GM21529 (cell line): ENCODE data around the gene BRCA2.
A peak's percentile ranks its signal among the peaks of the same experiment; 100 is the strongest.

Source experiments
- ATAC-seq: cut with Tn5 transposase; IDR thresholded peaks from one replicate; pipeline ENCODE4 v1.9.1; 2021; ENCODE audit not compliant: unreplicated experiment

The BRCA2 gene, protein sequence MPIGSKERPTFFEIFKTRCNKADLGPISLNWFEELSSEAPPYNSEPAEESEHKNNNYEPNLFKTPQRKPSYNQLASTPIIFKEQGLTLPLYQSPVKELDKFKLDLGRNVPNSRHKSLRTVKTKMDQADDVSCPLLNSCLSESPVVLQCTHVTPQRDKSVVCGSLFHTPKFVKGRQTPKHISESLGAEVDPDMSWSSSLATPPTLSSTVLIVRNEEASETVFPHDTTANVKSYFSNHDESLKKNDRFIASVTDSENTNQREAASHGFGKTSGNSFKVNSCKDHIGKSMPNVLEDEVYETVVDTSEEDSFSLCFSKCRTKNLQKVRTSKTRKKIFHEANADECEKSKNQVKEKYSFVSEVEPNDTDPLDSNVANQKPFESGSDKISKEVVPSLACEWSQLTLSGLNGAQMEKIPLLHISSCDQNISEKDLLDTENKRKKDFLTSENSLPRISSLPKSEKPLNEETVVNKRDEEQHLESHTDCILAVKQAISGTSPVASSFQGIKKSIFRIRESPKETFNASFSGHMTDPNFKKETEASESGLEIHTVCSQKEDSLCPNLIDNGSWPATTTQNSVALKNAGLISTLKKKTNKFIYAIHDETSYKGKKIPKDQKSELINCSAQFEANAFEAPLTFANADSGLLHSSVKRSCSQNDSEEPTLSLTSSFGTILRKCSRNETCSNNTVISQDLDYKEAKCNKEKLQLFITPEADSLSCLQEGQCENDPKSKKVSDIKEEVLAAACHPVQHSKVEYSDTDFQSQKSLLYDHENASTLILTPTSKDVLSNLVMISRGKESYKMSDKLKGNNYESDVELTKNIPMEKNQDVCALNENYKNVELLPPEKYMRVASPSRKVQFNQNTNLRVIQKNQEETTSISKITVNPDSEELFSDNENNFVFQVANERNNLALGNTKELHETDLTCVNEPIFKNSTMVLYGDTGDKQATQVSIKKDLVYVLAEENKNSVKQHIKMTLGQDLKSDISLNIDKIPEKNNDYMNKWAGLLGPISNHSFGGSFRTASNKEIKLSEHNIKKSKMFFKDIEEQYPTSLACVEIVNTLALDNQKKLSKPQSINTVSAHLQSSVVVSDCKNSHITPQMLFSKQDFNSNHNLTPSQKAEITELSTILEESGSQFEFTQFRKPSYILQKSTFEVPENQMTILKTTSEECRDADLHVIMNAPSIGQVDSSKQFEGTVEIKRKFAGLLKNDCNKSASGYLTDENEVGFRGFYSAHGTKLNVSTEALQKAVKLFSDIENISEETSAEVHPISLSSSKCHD (N-terminal part only)

GRCh38 chr13:32315238-32316027 lies at the start of gene BRCA2, which contains the start of gene ZAR1L:
TSS of gene BRCA2 (plus strand) at chr13:32315508. CDS start at chr13:32316461, 953 bp downstream.
TSS of gene ZAR1L (minus strand) at chr13:32315363. CDS start at chr13:32311925, 3,438 bp downstream.
- ATAC-seq = peak; percentile 95

GRCh38 chr13:32265726-32266125 lies 49.6 kb upstream of the BRCA2 start:
- no peak for ATAC-seq

GRCh38 chr13:32266130-32266529 lies 49.2 kb upstream of the BRCA2 start:
- ATAC-seq = no peak

GRCh38 chr13:32267836-32268439 lies 47.4 kb upstream of the BRCA2 start:
- peak; percentile 64 for ATAC-seq

GRCh38 chr13:32272021-32272683 lies 43.2 kb upstream of the BRCA2 start:
- no peak for ATAC-seq

- no peak for ATAC-seq
These were observed 37.5 kb upstream of the BRCA2 start for GRCh38 chr13:32277839-32278238.

GRCh38 chr13:32278426-32278825 lies 36.9 kb upstream of the BRCA2 start:
- peak; percentile 59 for ATAC-seq

DNA sequence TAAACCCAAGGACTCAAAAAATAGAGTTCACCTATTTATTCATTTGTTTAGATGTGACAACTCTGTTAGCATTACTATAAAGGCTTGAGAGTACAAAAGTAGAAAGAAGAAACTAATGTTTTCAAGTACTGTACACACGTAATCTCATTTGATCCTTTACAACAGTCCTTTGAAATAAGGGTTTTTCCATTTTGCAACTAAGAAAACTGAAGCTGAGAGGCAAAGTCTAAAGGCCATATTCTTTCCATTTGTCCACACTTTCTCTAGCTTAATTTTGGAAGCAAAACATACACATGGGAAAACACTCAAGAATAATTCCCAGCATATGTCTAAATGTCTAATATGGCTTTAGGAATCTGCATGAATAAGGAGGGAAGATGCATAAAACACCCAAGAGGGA lies 34.2 kb upstream of the BRCA2 start:
- ATAC-seq = no peak

DNA sequence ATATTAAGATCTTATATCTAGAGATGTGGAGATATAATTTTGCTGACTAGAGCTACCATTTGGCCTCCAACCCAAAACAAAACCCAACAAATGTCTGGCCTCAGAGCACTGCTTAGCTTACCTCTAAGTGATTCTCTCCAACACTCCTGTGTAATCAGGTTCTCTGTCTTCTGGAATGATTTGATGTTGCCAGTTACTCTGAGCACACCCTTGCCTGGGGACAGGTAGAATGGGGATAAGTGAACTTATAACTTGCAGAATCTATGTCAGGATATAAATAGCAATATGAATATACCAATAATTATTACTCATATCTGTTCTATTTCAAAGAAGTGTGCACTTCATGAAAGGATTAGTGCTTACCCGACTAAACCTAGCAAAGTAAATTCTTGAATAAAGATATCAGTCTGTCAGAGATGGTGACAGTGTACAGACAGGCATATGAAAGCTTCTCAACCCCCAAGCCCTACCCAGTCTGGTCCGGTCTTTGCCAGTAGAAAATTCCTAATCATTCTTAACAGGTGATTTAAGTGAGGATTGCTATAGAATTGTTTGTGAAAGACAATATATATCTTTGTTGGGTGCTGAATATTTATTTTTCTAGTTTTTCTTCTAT lies 33.1 kb upstream of the BRCA2 start:
- no peak for ATAC-seq

- no peak for ATAC-seq
These were observed 30.2 kb upstream of the BRCA2 start for GRCh38 chr13:32284927-32285632.

DNA sequence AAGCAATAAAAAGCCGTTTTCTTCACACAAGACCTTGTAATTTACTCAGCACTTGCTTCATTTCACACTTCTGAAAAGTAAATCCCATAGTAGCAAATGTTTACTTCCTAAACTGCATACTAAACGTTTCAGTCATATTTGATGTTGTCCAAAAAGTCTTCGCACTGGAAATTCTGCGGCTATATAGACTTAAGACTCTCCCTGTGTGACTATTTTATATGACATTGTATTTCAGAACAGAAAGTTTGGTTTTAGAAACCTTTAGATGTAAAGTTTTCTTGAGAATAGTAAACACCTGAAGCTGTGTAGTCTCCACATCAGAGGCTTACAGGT lies 29.7 kb upstream of the BRCA2 start:
- no peak for ATAC-seq

DNA sequence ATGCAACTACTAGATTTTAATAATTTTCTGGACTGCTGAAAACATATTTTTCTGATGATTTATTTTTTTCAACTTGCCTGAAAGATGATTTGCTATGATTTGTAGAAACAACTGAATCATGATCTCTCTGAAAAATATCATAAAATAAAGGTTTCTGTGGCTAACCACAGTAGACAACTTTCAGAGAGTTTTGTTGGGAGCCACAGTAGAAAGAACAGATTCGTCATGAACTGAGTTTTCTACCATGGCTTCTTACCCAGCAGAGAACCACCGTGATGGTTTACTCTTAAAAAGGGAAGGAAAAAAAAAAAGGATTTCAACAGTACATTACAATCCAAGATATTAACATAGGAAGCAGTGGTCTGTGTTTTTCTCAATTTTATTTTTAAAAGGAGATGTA lies 18.1 kb upstream of the BRCA2 start:
- no peak for ATAC-seq

DNA sequence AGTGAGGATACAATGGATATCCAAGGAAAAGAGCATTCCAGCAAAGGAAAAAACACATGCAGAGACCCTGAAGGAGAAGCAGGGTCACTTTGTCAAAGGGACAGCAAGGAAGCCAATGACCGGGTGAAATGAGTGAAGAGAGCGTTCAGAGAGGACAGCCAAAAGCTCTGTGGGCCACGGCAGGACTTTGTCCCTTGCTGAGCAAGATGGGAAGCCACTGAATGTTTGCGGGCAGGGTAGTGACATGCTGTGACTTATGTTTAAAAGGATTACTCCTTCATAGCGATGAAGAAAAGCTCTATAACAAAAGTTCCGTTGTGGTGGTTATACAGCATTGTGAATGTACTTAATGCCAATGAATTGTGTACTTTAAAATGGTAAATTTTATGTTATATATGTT lies 16.6 kb upstream of the BRCA2 start:
- no peak for ATAC-seq

- ATAC-seq = no peak
These were observed 15.4 kb upstream of the BRCA2 start for GRCh38 chr13:32299893-32300292.

- no peak for ATAC-seq
These were observed 14.9 kb upstream of the BRCA2 start for GRCh38 chr13:32300406-32300805.

DNA sequence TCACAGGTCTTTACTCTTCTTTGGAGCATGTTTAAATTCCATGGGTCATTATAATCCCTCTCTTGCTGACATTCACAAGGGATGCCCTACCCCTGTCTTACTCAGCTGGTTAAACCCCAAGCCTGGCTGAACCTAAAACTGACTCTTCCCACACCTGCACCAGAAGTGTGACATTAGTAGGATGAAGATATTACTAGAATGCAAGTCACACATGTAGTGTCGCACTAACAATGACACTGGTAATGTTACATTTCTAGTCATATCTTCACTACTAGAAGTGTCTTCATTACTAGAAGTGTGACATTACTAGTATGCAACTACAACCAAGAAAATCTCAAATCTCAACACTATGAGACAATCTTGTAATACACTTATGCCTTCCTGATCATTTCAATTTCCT lies 14.4 kb upstream of the BRCA2 start:
- no peak for ATAC-seq

GRCh38 chr13:32302461-32302860 lies 12.8 kb upstream of the BRCA2 start:
- no peak for ATAC-seq

DNA sequence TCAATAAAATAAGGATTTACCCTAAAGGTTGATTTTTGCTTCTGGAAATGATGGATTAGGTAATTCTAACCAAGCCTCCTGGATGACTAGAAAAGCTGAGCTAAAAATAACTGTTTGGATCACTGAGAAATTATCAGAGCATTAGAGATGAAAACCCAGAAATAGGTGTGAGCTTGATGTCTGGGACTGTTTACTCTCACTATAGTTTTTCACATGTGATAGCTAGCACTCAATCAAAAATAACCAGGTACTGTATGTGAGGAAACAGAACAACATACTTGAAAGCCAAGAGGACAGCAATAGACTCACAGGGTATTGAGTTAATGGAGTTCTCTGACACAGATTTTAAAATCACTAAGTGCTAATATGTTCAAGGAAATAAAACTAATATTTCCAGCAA lies 9.7 kb upstream of the BRCA2 start:
- no peak for ATAC-seq
